HS-27A (cell line): ENCODE results near the gene CADPS2.
"Not testable (repeated sequence)": the region's sequence is repeated elsewhere in the genome, so short reads cannot be mapped to it uniquely, and the experiment has no call there.

Source experiments
- DNase-seq: peaks from one replicate; pipeline ENCODE4 v3.0.0-alpha.2; 2012; ENCODE audit warnings: low read depth, missing footprints

Gene CADPS2

GRCh38 chr7:122709930-122710646 lies 176.2 kb downstream of the CADPS2 start:
- no peak for DNase-seq

- DNase-seq, result no peak
Observed at GRCh38 chr7:122706836-122707235, 179.4 kb downstream of the CADPS2 start.

- no peak for DNase-seq
Observed at GRCh38 chr7:122702872-122703510, 183.3 kb downstream of the CADPS2 start, which contains the start of gene RNF148. TSS of gene RNF148 (minus strand) at chr7:122702922. CDS start at chr7:122702750, 172 bp downstream.

GRCh38 chr7:122699017-122699416 lies 187.2 kb downstream of the CADPS2 start, which contains the start of gene RNF133:
TSS of gene RNF133 (minus strand) at chr7:122699117. CDS start at chr7:122698918, 199 bp downstream.
- DNase-seq, result no peak

GRCh38 chr7:122695816-122696215 lies 190.4 kb downstream of the CADPS2 start:
- DNase-seq, result no peak

GRCh38 chr7:122694697-122695096 lies 191.6 kb downstream of the CADPS2 start:
- DNase-seq, result no peak

- DNase-seq, result no peak
Observed at GRCh38 chr7:122692769-122693309, 193.4 kb downstream of the CADPS2 start.

GRCh38 chr7:122691569-122692235 lies 194.6 kb downstream of the CADPS2 start:
- no peak for DNase-seq

- no peak for DNase-seq
Observed at GRCh38 chr7:122689346-122690109, 196.7 kb downstream of the CADPS2 start.

- no peak for DNase-seq
Observed at GRCh38 chr7:122688400-122688998, 197.8 kb downstream of the CADPS2 start.

GRCh38 chr7:122686360-122686878 lies 199.8 kb downstream of the CADPS2 start:
- DNase-seq, result no peak

GRCh38 chr7:122684504-122684903 lies 201.8 kb downstream of the CADPS2 start:
- DNase-seq, result no peak

GRCh38 chr7:122682815-122683550 lies 203.3 kb downstream of the CADPS2 start:
- DNase-seq, result no peak

GRCh38 chr7:122681186-122681585 lies 205.1 kb downstream of the CADPS2 start:
- not testable (repeated sequence) for DNase-seq

- DNase-seq, result no peak
Observed at GRCh38 chr7:122679813-122680212, 206.4 kb downstream of the CADPS2 start.

GRCh38 chr7:122679269-122679709 lies 207.0 kb downstream of the CADPS2 start:
- DNase-seq, result not testable (repeated sequence)

- no peak for DNase-seq
Observed at GRCh38 chr7:122677149-122677548, 209.1 kb downstream of the CADPS2 start.

- no peak for DNase-seq
Observed at GRCh38 chr7:122676466-122676865, 209.8 kb downstream of the CADPS2 start.

GRCh38 chr7:122675621-122676020 lies 210.6 kb downstream of the CADPS2 start:
- DNase-seq, result no peak

GRCh38 chr7:122675011-122675410 lies 211.2 kb downstream of the CADPS2 start:
- DNase-seq, result no peak
